NCI-H345 treated with DMSO at 0.1 percent for 48 hours (cell line): ENCODE data around the gene FASTK.

Experiments
- DNase-seq: peaks from one replicate; lab custom pipeline; 2025; ENCODE audit not compliant: unreplicated experiment; lab: John Stamatoyannopoulos, UW

FASTK gene

DNA sequence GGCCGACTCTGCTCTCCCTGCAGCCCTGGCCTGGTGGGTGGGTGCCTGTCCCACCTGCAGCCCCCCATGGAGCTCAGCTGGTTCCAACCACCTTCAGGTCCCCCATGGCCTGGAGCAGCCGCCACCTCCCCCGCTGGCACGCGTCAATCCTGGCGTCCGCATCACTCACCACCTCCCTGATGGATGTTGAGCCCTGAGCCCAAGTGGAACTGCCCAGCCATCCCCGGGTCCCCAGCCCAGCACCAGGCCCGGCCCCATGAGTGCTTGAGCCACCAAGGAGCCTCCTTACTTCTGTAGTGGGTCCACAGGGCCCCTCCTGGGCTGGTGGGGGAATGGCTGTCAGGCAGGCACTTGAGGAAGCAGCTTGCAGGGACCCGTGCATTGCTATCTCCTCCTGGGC lies 20.3 kb upstream of the FASTK start:
- no peak for DNase-seq

DNA sequence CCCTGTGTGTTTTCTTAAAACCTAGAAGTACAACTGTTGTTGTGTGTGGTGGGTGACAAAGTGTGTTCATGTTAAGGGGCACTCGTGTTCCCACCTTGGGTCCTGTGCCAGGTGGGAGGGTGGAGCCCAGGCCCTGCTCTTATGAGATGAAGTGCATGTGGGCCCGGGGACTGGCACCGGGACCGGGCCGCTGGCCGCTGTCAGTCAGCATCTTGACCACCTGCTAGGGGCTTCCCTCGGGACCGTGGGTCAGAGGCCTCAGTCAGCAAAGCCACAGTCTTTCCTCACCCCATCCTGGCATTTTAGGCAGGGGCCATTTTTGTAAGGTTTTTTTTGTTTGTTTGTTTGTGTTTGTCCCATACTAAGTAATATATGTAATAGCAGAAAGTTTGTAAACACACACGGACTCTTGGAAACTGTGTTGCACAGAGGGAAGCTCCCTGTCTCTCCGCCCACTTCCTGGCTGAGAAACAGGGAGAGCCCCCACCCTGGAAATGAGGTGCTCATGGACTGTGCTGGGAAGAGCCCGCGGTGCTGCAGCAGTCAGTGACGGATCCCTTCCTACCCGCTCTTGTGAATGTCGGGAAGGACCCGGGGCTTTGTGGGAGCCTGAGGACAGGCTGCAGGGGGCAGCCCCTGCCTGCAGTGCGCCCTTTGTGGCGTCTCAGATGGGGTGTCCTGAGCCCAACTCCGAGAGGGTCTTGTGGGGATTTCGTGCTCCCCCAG lies 19.0 kb upstream of the FASTK start:
- DNase-seq = no peak

- no peak for DNase-seq
Measured at GRCh38 chr7:151095828-151096475, 15.3 kb upstream of the FASTK start.

DNA sequence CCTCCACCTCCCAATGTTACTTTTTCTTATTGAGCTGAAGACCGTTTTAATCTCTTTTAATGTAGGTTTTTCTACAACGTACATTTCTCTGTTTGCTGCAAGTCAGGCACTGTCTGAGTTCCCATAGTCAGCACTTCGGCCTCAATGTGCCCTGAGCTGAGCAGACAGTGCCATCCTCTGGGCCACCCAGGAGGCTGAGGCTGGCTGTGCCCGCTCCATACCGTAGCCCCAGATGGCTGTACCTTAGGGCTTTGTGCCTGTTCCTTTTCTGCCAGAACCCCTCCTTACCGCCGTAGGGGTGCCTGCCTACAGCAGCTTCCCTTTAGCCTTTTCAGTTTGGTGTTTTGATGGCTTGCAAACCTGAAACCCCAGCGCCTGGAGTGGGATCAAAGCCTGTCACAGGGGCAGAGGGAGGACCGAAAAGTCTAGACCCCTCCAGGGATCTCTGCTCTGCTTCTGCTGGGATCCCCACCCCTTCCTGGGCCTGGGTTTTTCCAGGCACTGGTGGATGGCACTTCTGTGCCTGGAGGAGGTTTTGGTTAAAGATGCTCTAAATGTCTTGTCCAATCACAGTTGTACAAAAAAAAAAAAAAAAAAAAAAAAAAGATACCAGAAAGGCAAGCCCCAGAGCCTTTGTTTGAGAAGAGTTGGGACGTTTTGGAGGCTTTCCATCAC lies 14.7 kb upstream of the FASTK start:
- DNase-seq = no peak

- DNase-seq = no peak
Measured at GRCh38 chr7:151094675-151095074, 14.1 kb upstream of the FASTK start.

- no peak for DNase-seq
Measured at GRCh38 chr7:151093748-151094147, 13.1 kb upstream of the FASTK start.

GRCh38 chr7:151091988-151092387 lies 11.4 kb upstream of the FASTK start:
- no peak for DNase-seq

DNA sequence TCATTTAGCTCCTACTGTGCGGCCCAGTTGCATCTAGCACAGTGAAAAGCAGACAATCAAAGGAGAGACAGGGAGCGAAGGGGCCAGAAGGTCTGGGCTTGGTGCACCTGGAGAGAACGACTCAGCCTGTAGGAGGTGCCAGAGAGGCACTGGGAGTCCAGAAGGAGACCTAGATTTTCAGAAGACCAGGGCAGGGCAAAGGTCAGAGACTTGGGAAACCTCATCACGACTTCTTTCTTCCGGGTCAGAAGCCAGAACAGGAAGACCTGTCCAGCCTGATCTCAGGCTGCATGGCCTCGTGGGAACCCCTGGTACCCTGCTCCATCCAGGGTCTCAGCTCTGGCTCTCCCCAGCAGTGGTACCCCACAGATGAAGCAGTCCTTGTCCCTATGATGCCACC lies 10.8 kb upstream of the FASTK start:
- no peak for DNase-seq

DNA sequence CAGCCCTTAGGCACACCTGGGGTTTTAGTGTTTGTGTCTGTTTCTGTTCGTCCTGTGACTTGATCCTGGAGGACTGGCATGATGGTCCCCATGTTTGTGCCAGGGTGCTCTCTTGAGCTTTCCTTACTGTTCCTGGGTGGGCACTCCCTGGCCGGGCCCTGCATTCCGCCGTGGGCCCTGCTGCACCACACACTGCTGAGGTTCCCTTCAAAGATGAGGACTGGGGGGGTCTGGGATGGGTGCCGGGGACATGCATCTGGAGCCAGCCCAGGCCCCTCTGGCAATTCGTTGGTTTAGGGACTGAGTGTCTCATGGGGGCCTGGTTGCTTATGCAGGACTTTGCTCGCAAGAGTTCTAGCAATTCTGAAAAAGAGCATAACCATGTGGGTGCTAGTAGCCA lies 10.4 kb upstream of the FASTK start:
- DNase-seq = no peak

- DNase-seq = no peak
Measured at GRCh38 chr7:151089893-151090730, 9.5 kb upstream of the FASTK start.

DNA sequence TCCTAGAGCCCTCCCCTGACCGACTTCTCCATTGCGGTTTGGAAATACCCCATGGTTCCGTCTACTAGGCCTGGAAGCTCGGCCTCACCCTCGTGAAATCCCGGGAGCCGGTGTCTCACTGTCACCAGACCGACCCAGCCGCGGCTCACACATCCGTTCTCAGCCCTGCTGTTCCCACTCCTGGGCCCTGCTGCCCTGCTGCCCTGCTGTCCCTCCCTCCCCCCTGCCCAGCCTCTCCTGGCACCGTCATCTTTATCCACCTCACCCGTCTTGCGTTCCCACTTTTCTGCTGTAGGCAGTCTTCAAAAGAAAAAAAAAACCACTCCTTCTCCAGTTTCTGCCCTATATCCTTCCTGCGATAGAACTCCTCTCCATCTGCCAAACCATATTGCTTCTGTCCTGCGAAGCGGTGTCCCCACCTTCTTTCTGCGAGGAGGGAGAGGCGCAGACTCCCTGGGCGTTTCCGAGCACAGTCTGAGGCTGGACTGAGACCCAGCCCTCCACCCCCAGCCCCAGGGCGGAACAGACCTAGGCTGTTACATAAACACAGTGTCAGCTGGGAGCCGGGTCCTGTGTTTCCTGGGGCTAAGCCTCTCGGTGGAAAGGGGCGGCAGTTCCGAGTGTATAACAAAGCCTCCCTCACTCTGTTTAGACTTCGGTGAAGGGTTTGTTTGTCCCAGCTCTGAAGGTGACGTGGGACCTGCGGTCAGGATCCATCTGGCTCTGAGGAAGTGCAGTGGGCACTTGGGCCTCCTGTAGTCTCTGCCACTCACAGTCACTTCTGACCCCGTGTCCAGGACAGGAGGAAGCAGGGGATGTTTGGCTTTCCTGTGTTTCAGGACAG lies 8.5 kb upstream of the FASTK start:
- DNase-seq = no peak

GRCh38 chr7:151088019-151088855 lies 7.6 kb upstream of the FASTK start:
- no peak for DNase-seq

GRCh38 chr7:151087245-151088018 lies 6.8 kb upstream of the FASTK start:
- no peak for DNase-seq

DNA sequence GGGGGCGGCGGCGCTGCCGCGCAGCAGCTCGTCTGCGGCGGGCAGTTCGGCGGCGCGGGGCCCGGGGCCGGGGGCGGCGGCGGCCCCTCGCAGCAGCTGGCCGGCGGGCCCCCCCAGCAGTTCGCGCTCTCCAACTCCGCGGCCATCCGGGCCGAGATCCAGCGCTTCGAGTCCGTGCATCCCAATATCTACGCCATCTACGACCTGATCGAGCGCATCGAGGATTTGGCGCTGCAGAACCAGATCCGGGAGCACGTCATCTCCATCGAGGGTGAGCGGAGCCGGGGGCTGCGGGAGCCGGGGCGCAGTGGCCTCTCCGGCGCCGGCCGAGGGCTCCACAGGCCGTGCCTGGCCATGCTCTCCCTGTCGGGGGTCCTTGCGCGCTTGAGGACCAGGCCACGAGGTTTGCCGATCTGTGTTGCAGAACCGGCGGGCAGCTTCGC lies 6.2 kb upstream of the FASTK start:
- DNase-seq = no peak

DNA sequence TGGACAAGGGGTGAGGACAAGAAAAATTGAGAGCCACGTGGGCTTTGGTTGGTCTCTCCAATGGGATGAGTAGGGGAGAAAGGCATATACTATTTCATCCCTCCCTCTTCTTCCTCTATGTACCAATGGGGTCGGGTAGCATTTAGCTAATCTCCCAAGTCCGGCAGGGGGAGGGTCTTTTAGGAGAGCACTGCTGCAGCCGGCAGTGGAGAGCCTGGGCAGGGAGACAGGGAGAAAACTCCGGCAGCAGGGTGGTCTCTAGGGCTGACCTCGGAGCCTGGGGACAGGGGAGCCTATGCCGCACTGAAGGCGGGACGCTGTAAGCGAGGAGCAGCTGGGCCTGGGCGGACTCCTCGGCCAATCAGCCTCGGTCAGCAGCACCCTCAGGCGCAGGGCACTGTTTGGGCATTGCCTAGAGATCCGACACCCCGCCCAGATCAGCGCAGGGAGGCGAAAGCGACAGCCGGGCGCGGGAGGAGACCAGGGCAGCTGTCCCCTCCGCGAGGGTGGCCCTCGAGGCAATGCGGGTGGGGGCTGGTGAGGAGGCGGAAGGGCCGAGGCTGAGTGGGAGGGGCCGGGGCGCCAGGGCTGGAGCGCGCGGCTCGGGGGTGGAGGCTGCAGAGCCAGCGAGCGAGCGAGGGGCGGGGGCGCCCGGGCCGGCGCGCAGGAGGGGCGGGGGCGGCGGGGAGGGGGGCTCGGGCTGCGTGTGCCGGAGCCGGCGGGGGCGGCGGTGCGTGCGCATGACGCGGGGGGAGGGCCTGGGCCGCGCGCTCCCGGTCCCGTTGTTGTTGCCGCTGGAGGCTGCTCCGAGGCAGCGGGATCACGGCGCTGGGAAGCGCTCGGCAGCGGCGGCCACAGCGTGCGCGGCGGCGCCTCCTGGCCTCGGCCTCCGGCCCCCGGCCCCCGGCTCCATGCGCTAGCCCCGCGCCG lies 5.3 kb upstream of the FASTK start, which contains the start of gene AGAP3:
Gene AGAP3, plus strand, starts transcription at position 785 of the 930 bp plus-strand sequence. CDS start 267 bp downstream, outside the sequence.
- peak; percentile 47 for DNase-seq

- DNase-seq = no peak
Measured at GRCh38 chr7:151085329-151085690, 4.7 kb upstream of the FASTK start.

- DNase-seq = no peak
Measured at GRCh38 chr7:151083824-151084160, 3.2 kb upstream of the FASTK start.
